Lower lobe of right lung (tissue), 2 donors: ENCODE measurements around the gene KMT5B. TPM values are rescaled to one million over a fixed set of nuclear protein-coding genes. Genes with fewer than 3 reads are reported as not detected.

Source experiments
- ATAC-seq, 2 donors: fragments of 200-7000 bp; cut with Tn5 transposase; one replicate each; pipeline ENCODE4 v1.9.1; 2020 to 2022; ENCODE audit warnings: mild to moderate bottlenecking in 2 of 2, moderate library complexity in 2 of 2
- DNase-seq: peaks from one replicate; pipeline ENCODE4 v3.0.0-alpha.2; 2020
- H3K27ac ChIP-seq: fragments of 200-600 bp; one replicate; pipeline ENCODE4 v1.8.0; 2022
- H3K27me3 ChIP-seq: fragments of 200-600 bp; one replicate; pipeline ENCODE4 v1.8.0; 2022; ENCODE audit warnings: low read depth
- H3K36me3 ChIP-seq: fragments of 200-600 bp; one replicate; pipeline ENCODE4 v1.8.0; 2022; ENCODE audit warnings: mild to moderate bottlenecking
- H3K4me1 ChIP-seq: fragments of 200-600 bp; one replicate; pipeline ENCODE4 v1.8.0; 2022
- H3K4me3 ChIP-seq: fragments of 200-600 bp; one replicate; pipeline ENCODE4 v1.8.0; 2022; ENCODE audit warnings: mild to moderate bottlenecking
- H3K9me3 ChIP-seq: fragments of 200-600 bp; one replicate; pipeline ENCODE4 v1.8.0; 2022
- CTCF ChIP-seq: fragments of 200-600 bp; IDR thresholded peaks from one replicate; pipeline ENCODE4 v1.8.0; 2022; ENCODE audit warnings: antibody characterized with exemption, mild to moderate bottlenecking
- intact Hi-C: fragments of 100-400 bp; cut with DNase I; formaldehyde crosslinking; loops from one replicate; pipeline ENCODE4 v1.11.0; 2022
- total RNA-seq: library from RNA; stranded (reverse); fragmentation: NEBNext Ultra II Directional; extraction: Animal tissue kit (Norgen Biotek cat#: 25700); gene quantifications from one replicate; pipeline ENCODE4 v1.2.1, GENCODE V29; 2021
- donor health status: DM: no; HTN: yes; CAD: no; lungs with severe emphysema.

KMT5B gene
- total RNA-seq, 1 donor from 2014 or later, result 48.6 TPM

- peaks cover 9% of the 10 kb centered on the region for H3K9me3 ChIP-seq
- no peak for DNase-seq
- H3K27me3 ChIP-seq, result no peaks in the 10 kb centered on the region
- intact Hi-C loops, result no loop called here
- no peak for ATAC-seq
- H3K36me3 ChIP-seq, result no peaks in the 10 kb centered on the region
- no peak overlapping the region for H3K4me3 ChIP-seq
- TF ChIP-seq CTCF, result no peak
- no peaks in the 10 kb centered on the region for H3K4me1 ChIP-seq
- H3K27ac ChIP-seq, result no peak overlapping the region
Measured at GRCh38 chr11:68229601-68230000, 16.5 kb upstream of the KMT5B start.

GRCh38 chr11:68226421-68226820 lies 13.3 kb upstream of the KMT5B start:
- no peaks in the 10 kb centered on the region for H3K27me3 ChIP-seq
- no peak for TF ChIP-seq CTCF
- no peaks in the 10 kb centered on the region for H3K36me3 ChIP-seq
- peaks cover 9% of the 10 kb centered on the region for H3K9me3 ChIP-seq
- no peaks in the 10 kb centered on the region for H3K4me1 ChIP-seq
- H3K4me3 ChIP-seq, result no peak overlapping the region
- intact Hi-C loops, result no loop called here
- ATAC-seq (no peak), DNase-seq (no peak)
- no peak overlapping the region for H3K27ac ChIP-seq

GRCh38 chr11:68224606-68225005 lies 11.5 kb upstream of the KMT5B start:
- H3K27me3 ChIP-seq, result no peaks in the 10 kb centered on the region
- ATAC-seq (no peak), DNase-seq (no peak)
- TF ChIP-seq CTCF, result no peak
- H3K27ac ChIP-seq, result no peak overlapping the region
- no peaks in the 10 kb centered on the region for H3K4me1 ChIP-seq
- no peaks in the 10 kb centered on the region for H3K36me3 ChIP-seq
- H3K4me3 ChIP-seq, result no peak overlapping the region
- H3K9me3 ChIP-seq, result peaks cover 7% of the 10 kb centered on the region
- intact Hi-C loops, result no loop called here

GRCh38 chr11:68223275-68223674 lies 10.2 kb upstream of the KMT5B start:
- DNase-seq (no peak), ATAC-seq (no peak)
- intact Hi-C loops, result no loop called here

GRCh38 chr11:68221406-68221805 lies 8.3 kb upstream of the KMT5B start:
- H3K4me1 ChIP-seq, result no peaks in the 10 kb centered on the region
- ATAC-seq, result no peak
- no peak overlapping the region for H3K4me3 ChIP-seq
- H3K36me3 ChIP-seq, result no peaks in the 10 kb centered on the region
- no peak for DNase-seq
- intact Hi-C loops, result no loop called here
- H3K27ac ChIP-seq, result no peak overlapping the region
- H3K9me3 ChIP-seq, result no peaks in the 10 kb centered on the region
- no peak for TF ChIP-seq CTCF
- H3K27me3 ChIP-seq, result no peaks in the 10 kb centered on the region

More at GRCh38 chr11:68223275-68223674, 10.2 kb upstream of the KMT5B start:
- Histone ChIP-seq H3K4me3 (no peak overlapping the region), H3K36me3 (no peaks in the 10 kb centered on the region), H3K27ac (no peak overlapping the region), H3K27me3 (no peaks in the 10 kb centered on the region), H3K4me1 (no peaks in the 10 kb centered on the region), H3K9me3 (no peaks in the 10 kb centered on the region)
- no peak for TF ChIP-seq CTCF
